HG03159 (cell line): ENCODE results near the gene TASOR2.

ENCODE experiments used
- ATAC-seq: cut with Tn5 transposase; IDR thresholded peaks from one replicate; pipeline ENCODE4 v1.9.1; 2021; ENCODE audit warnings: mild to moderate bottlenecking, moderate library complexity; ENCODE audit not compliant: unreplicated experiment

TASOR2 gene

GRCh38 chr10:5679606-5680005 is 5.0 kb upstream of the TASOR2 start:
- ATAC-seq, result no peak

GRCh38 chr10:5681930-5682329 is 2.7 kb upstream of the TASOR2 start:
- ATAC-seq, result no peak

GRCh38 chr10:5683065-5683464 is 1.6 kb upstream of the TASOR2 start:
- no peak for ATAC-seq

- ATAC-seq, result peak; percentile 59
Observed at GRCh38 chr10:5684971-5685763, 529 bp downstream of the TASOR2 start.

GRCh38 chr10:5685764-5686240 is 1.2 kb downstream of the TASOR2 start:
- no peak for ATAC-seq

- no peak for ATAC-seq
Observed at GRCh38 chr10:5688587-5688986, 3.9 kb downstream of the TASOR2 start.

GRCh38 chr10:5691786-5692185 is 7.1 kb downstream of the TASOR2 start:
- no peak for ATAC-seq

GRCh38 chr10:5692461-5693358 is 8.1 kb downstream of the TASOR2 start:
- peak; percentile 80 for ATAC-seq

- ATAC-seq, result no peak
Observed at GRCh38 chr10:5694573-5694972, 9.9 kb downstream of the TASOR2 start.

GRCh38 chr10:5697342-5697741 is 12.7 kb downstream of the TASOR2 start:
- ATAC-seq, result no peak

- ATAC-seq, result no peak
Observed at GRCh38 chr10:5698062-5698461, 13.4 kb downstream of the TASOR2 start.

GRCh38 chr10:5708356-5708755 is 23.7 kb downstream of the TASOR2 start:
- no peak for ATAC-seq

GRCh38 chr10:5709865-5710264 is 25.2 kb downstream of the TASOR2 start:
- no peak for ATAC-seq

- no peak for ATAC-seq
Observed at GRCh38 chr10:5710859-5711258, 26.2 kb downstream of the TASOR2 start.

GRCh38 chr10:5711642-5712041 is 27.0 kb downstream of the TASOR2 start:
- no peak for ATAC-seq

- ATAC-seq, result no peak
Observed at GRCh38 chr10:5719546-5719945, 34.9 kb downstream of the TASOR2 start.

- ATAC-seq, result no peak
Observed at GRCh38 chr10:5720182-5720581, 35.5 kb downstream of the TASOR2 start.

- no peak for ATAC-seq
Observed at GRCh38 chr10:5723692-5724091, 39.1 kb downstream of the TASOR2 start.

GRCh38 chr10:5730766-5731165 is 46.1 kb downstream of the TASOR2 start:
- ATAC-seq, result no peak

GRCh38 chr10:5731559-5731958 is 46.9 kb downstream of the TASOR2 start:
- ATAC-seq, result no peak

- no peak for ATAC-seq
Observed at GRCh38 chr10:5732141-5732540, 47.5 kb downstream of the TASOR2 start.
